H9 (cell line): ENCODE results near the gene LASP1NB.

Experiments used
- DNase-seq: peaks from one replicate; pipeline ENCODE4 v3.0.0-alpha.2; 2017
- H2AFZ ChIP-seq: one replicate; pipeline ENCODE4 v1.6.1; 2013; ENCODE audit warnings: mild to moderate bottlenecking, low read length, control low read depth, moderate library complexity
- H2AK5ac ChIP-seq: 2 replicates; pipeline ENCODE4 v1.6.1; 2013; ENCODE audit warnings: low read length, control low read depth, mixed read lengths; ENCODE audit not compliant: insufficient read length
- H2BK120ac ChIP-seq: one replicate; pipeline ENCODE4 v1.6.1; 2013; ENCODE audit warnings: low read depth, mild to moderate bottlenecking, low read length, control low read depth, inconsistent platforms; ENCODE audit not compliant: poor library complexity, severe bottlenecking
- H2BK12ac ChIP-seq: 2 replicates; pipeline ENCODE4 v1.6.1; 2013; ENCODE audit warnings: low read length, control low read depth, mixed read lengths, low read depth; ENCODE audit not compliant: insufficient read length
- H2BK15ac ChIP-seq: 2 replicates; pipeline ENCODE4 v1.6.1; 2013; ENCODE audit warnings: low read depth, low read length, control low read depth
- H2BK20ac ChIP-seq: one replicate; pipeline ENCODE4 v1.6.1; 2013; ENCODE audit warnings: low read depth, mild to moderate bottlenecking, low read length, control low read depth, inconsistent platforms; ENCODE audit not compliant: poor library complexity, severe bottlenecking
- H2BK5ac ChIP-seq: 2 replicates; pipeline ENCODE4 v1.6.1; 2013; ENCODE audit warnings: low read length, control low read depth, mixed read lengths; ENCODE audit not compliant: insufficient read length
- H3K14ac ChIP-seq: 2 replicates; pipeline ENCODE4 v1.6.1; 2013; ENCODE audit warnings: low read length, control low read depth; ENCODE audit not compliant: insufficient read depth
- H3K18ac ChIP-seq: 2 replicates; pipeline ENCODE4 v1.6.1; 2013; ENCODE audit warnings: low read depth, mild to moderate bottlenecking, mixed read lengths, low read length, control low read depth; ENCODE audit not compliant: insufficient read length
- H3K23ac ChIP-seq: 2 replicates; pipeline ENCODE4 v1.6.1; 2013; ENCODE audit warnings: low read length, control low read depth, mixed read lengths, low read depth; ENCODE audit not compliant: insufficient read length
- H3K23me2 ChIP-seq: 2 replicates; pipeline ENCODE4 v1.6.1; 2013; ENCODE audit warnings: low read depth, mild to moderate bottlenecking, mixed read lengths, low read length, control low read depth; ENCODE audit not compliant: insufficient read length, poor library complexity, severe bottlenecking
- H3K27ac ChIP-seq: 2 replicates; pipeline ENCODE4 v1.5.1; 2013; ENCODE audit warnings: low read length, control low read depth, mixed read lengths, low read depth; ENCODE audit not compliant: insufficient read length
- H3K27me3 ChIP-seq: 2 replicates; pipeline ENCODE4 v1.6.1; 2013; ENCODE audit warnings: low read length, control low read depth, inconsistent platforms; ENCODE audit not compliant: insufficient read depth
- H3K4ac ChIP-seq: 2 replicates; pipeline ENCODE4 v1.6.1; 2013; ENCODE audit warnings: low read depth, mild to moderate bottlenecking, control low read depth, inconsistent platforms, low read length, moderate library complexity
- H3K4me1 ChIP-seq: 2 replicates; pipeline ENCODE4 v1.6.1; 2013; ENCODE audit warnings: low read length, control low read depth, inconsistent platforms; ENCODE audit not compliant: insufficient read depth
- H3K4me2 ChIP-seq: 2 replicates; pipeline ENCODE4 v1.6.1; 2013; ENCODE audit warnings: low read length, control low read depth, mixed read lengths; ENCODE audit not compliant: insufficient read length, insufficient read depth
- H3K56ac ChIP-seq: 2 replicates; pipeline ENCODE4 v1.6.1; 2013; ENCODE audit warnings: low read depth, mild to moderate bottlenecking, mixed read lengths, low read length, control low read depth; ENCODE audit not compliant: insufficient read length
- H3K79me1 ChIP-seq: 2 replicates; pipeline ENCODE4 v1.6.1; 2013; ENCODE audit warnings: low read depth, mild to moderate bottlenecking, moderate library complexity, low read length, control low read depth, inconsistent platforms; ENCODE audit not compliant: insufficient read depth, poor library complexity, severe bottlenecking
- H3K79me2 ChIP-seq: 2 replicates; pipeline ENCODE4 v1.6.1; 2013; ENCODE audit warnings: low read length, control low read depth, inconsistent platforms; ENCODE audit not compliant: insufficient read depth
- H3K9ac ChIP-seq: 2 replicates; pipeline ENCODE4 v1.6.1; 2013; ENCODE audit warnings: low read length, control low read depth, mixed read lengths; ENCODE audit not compliant: insufficient read length; ENCODE audit errors: extremely low read depth
- H3K9me3 ChIP-seq: one replicate; pipeline ENCODE4 v1.6.1; 2013; ENCODE audit warnings: low read depth, low read length, inconsistent platforms; ENCODE audit not compliant: control insufficient read depth
- H3T11ph ChIP-seq: one replicate; pipeline ENCODE4 v1.6.1; 2013; ENCODE audit warnings: mild to moderate bottlenecking, low read length, control low read depth, inconsistent platforms
- H4K20me1 ChIP-seq: one replicate; pipeline ENCODE4 v1.6.1; 2013; ENCODE audit not compliant: control insufficient read depth, insufficient read length, insufficient read depth
- H4K5ac ChIP-seq: 2 replicates; pipeline ENCODE4 v1.6.1; 2013; ENCODE audit warnings: low read depth, mild to moderate bottlenecking, mixed read lengths, low read length, control low read depth; ENCODE audit not compliant: insufficient read length
- H4K8ac ChIP-seq: replicated peaks from 2 replicates; pipeline ENCODE4 v1.6.1; 2013; ENCODE audit warnings: low read length, control low read depth, mixed read lengths, low read depth; ENCODE audit not compliant: insufficient read length
- H4K91ac ChIP-seq: 2 replicates; pipeline ENCODE4 v1.6.1; 2013; ENCODE audit warnings: low read depth, mild to moderate bottlenecking, moderate library complexity, mixed read lengths, low read length, control low read depth; ENCODE audit not compliant: insufficient read length
- H3K27ac Mint-ChIP-seq, 3 experiments: 2 replicates in 2 of 3; 3 replicates in 1 of 3; pipeline ENCODE4 v1.8.0; 2020 to 2021; ENCODE audit warnings: mixed read lengths in 3 of 3, mild to moderate bottlenecking in 1 of 3, moderate library complexity in 1 of 3
- H3K27me3 Mint-ChIP-seq: 2 replicates; pipeline ENCODE4 v1.8.0; 2021; ENCODE audit warnings: low read depth, mild to moderate bottlenecking, moderate library complexity, mixed read lengths
- H3K36me3 Mint-ChIP-seq, 3 experiments: 2 replicates in 2 of 3; 3 replicates in 1 of 3; pipeline ENCODE4 v1.8.0; 2020 to 2021; ENCODE audit warnings: low read depth in 3 of 3, mixed read lengths in 3 of 3; ENCODE audit not compliant: insufficient read depth in 1 of 3
- H3K4me1 Mint-ChIP-seq, 2 experiments: 2 replicates each; pipeline ENCODE4 v1.8.0; 2020; ENCODE audit warnings: mixed read lengths in 2 of 2
- H3K4me3 Mint-ChIP-seq, 2 experiments: 2 replicates in 1 of 2; 3 replicates in 1 of 2; pipeline ENCODE4 v1.8.0; 2020 to 2021; ENCODE audit warnings: mild to moderate bottlenecking in 2 of 2, mixed read lengths in 2 of 2, moderate library complexity in 1 of 2
- H3K9me3 Mint-ChIP-seq, 2 experiments: 2 replicates in 1 of 2; 3 replicates in 1 of 2; pipeline ENCODE4 v1.8.0; 2020; ENCODE audit warnings: mild to moderate bottlenecking in 2 of 2, mixed read lengths in 2 of 2, moderate library complexity in 1 of 2
- CTCF ChIP-seq: fragments of 200-600 bp; sonication (generic); conservative IDR thresholded peaks from 3 replicates; pipeline ENCODE4 v1.8.0; 2021; ENCODE audit warnings: antibody characterized with exemption, mild to moderate bottlenecking
- WGBS: extraction: QIAGEN DNeasy Blood & Tissue Kit; methylation state at CpG from one replicate; pipeline ENCODE4 v1.1.7; 2013; ENCODE audit warnings: missing lambda C conversion rate, low lambda C conversion rate, mixed read lengths; ENCODE audit not compliant: insufficient read length; ENCODE audit errors: extremely low coverage; 5-methylcytosine and 5-hydroxymethylcytosine counted together

LASP1NB gene

GRCh38 chr17:38897176-38897575 lies 28.2 kb upstream of the LASP1NB start:
- Histone ChIP-seq H4K8ac (no peak overlapping the region), H4K20me1 (no peaks in the 10 kb centered on the region), H3K23me2 (no peaks in the 10 kb centered on the region), H3K79me1 (no peaks in the 10 kb centered on the region), H3K18ac (no peak overlapping the region), H2BK5ac (no peak overlapping the region), H2BK20ac (no peak overlapping the region), H3K4me2 (no peak overlapping the region), H3K9me3 (no peaks in the 10 kb centered on the region), H3K23ac (no peak overlapping the region), H3K56ac (no peak overlapping the region), H4K91ac (no peak overlapping the region), H3K4me1 (no peaks in the 10 kb centered on the region), H3K27me3 (no peaks in the 10 kb centered on the region), H3K79me2 (no peaks in the 10 kb centered on the region), H2BK15ac (no peak overlapping the region), H2BK12ac (no peak overlapping the region), H3K9ac (no peak overlapping the region), H2AK5ac (no peak overlapping the region), H4K5ac (no peak overlapping the region), H2BK120ac (no peak overlapping the region), H2AFZ (no peak overlapping the region), H3K27ac (no peak overlapping the region), H3T11ph (no peak overlapping the region), H3K4ac (no peak overlapping the region), H3K14ac (no peak overlapping the region)
- H3K4me3 Mint-ChIP-seq: no peak overlapping the region
- no CpG with 5 or more reads among the region's 6 CpGs for WGBS
- DNase-seq: no peak
- H3K36me3 Mint-ChIP-seq: peaks cover 5 to 39% (median 31%) of the 10 kb centered on the region in 3 experiments; a peak in 5 of 7 replicates
- peaks cover 19 to 27% of the 10 kb centered on the region in 2 experiments for H3K4me1 Mint-ChIP-seq
- TF ChIP-seq CTCF: no peak
- H3K27ac Mint-ChIP-seq: 0 out of 7 replicates have a peak overlapping the region, but pooled peaks of 1 of the 3 experiments have one; percentile 81
- H3K27me3 Mint-ChIP-seq: no peaks in the 10 kb centered on the region
- no peaks in the 10 kb centered on the region for H3K9me3 Mint-ChIP-seq
